C4-2B (cell line): ENCODE measurements around the gene TMEM267.

ENCODE experiments used
- ZFX ChIP-seq: fragments of 450-650 bp; IDR thresholded peaks from 2 replicates; pipeline ENCODE4 v1.6.1; 2017
- TF ChIP-seq, protein P1 (sequence below): fragments of 450-650 bp; conservative IDR thresholded peaks from 2 replicates; pipeline ENCODE4 v1.5.1; 2017; ENCODE audit warnings: mild to moderate bottlenecking

GRCh38 chr5:43427306-43427705 is 56.4 kb downstream of the TMEM267 start:
- TF ChIP-seq, protein P1, sequence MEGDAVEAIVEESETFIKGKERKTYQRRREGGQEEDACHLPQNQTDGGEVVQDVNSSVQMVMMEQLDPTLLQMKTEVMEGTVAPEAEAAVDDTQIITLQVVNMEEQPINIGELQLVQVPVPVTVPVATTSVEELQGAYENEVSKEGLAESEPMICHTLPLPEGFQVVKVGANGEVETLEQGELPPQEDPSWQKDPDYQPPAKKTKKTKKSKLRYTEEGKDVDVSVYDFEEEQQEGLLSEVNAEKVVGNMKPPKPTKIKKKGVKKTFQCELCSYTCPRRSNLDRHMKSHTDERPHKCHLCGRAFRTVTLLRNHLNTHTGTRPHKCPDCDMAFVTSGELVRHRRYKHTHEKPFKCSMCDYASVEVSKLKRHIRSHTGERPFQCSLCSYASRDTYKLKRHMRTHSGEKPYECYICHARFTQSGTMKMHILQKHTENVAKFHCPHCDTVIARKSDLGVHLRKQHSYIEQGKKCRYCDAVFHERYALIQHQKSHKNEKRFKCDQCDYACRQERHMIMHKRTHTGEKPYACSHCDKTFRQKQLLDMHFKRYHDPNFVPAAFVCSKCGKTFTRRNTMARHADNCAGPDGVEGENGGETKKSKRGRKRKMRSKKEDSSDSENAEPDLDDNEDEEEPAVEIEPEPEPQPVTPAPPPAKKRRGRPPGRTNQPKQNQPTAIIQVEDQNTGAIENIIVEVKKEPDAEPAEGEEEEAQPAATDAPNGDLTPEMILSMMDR, result no peak
- TF ChIP-seq ZFX, result no peak
